Calu3 (cell line): ENCODE results near the gene ENC1. TPM values are rescaled to one million over a fixed set of nuclear protein-coding genes. Genes with fewer than 3 reads are reported as not detected.

Experiments
- BruUV-seq: library from RNA; stranded (reverse); fragments of 400-500 nt; replicated peaks from 2 replicates; lab custom pipeline; 2021; lab: Mats Ljungman, UMichigan
- CTCF ChIA-PET: fragments of 300-600 bp; sonication (Branson Sonifier 250); formaldehyde crosslinking; loops from one replicate; lab custom pipeline; 2022; ENCODE audit warnings: antibody characterized with exemption; lab: Charles Lee
- DNase-seq: peaks from one replicate; pipeline ENCODE4 v3.0.0; 2022
- H3K27ac Mint-ChIP-seq: one replicate; pipeline ENCODE4 v1.8.0; 2022; ENCODE audit warnings: mixed read lengths; ENCODE audit not compliant: unreplicated experiment
- H3K27me3 Mint-ChIP-seq: one replicate; pipeline ENCODE4 v1.8.0; 2022; ENCODE audit warnings: mixed read lengths; ENCODE audit not compliant: unreplicated experiment
- H3K36me3 Mint-ChIP-seq: one replicate; pipeline ENCODE4 v1.8.0; 2022; ENCODE audit warnings: mild to moderate bottlenecking, moderate library complexity, mixed read lengths; ENCODE audit not compliant: insufficient read depth, unreplicated experiment
- H3K4me1 Mint-ChIP-seq: one replicate; pipeline ENCODE4 v1.8.0; 2022; ENCODE audit warnings: mild to moderate bottlenecking, low read depth, mixed read lengths; ENCODE audit not compliant: unreplicated experiment
- H3K4me3 Mint-ChIP-seq: one replicate; pipeline ENCODE4 v1.8.0; 2022; ENCODE audit warnings: mild to moderate bottlenecking, low read depth, moderate library complexity, mixed read lengths; ENCODE audit not compliant: unreplicated experiment
- H3K9me3 Mint-ChIP-seq: one replicate; pipeline ENCODE4 v1.8.0; 2022; ENCODE audit warnings: low read depth, mixed read lengths; ENCODE audit not compliant: unreplicated experiment
- intact Hi-C: fragments of 100-400 bp; cut with micrococcal nuclease; formaldehyde crosslinking; loops from one replicate; pipeline ENCODE4 v1.10.0; 2022; ENCODE audit not compliant: unreplicated experiment
- total RNA-seq: library from RNA; stranded (reverse); gene quantifications from 2 replicates; pipeline ENCODE4 v1.2.3, GENCODE V29; 2022
- TF ChIP-seq, protein P1 (sequence below): fragments of 200-600 bp; IDR thresholded peaks from one replicate; pipeline ENCODE4 v1.8.0; 2022; ENCODE audit warnings: antibody characterized with exemption; ENCODE audit not compliant: unreplicated experiment

The ENC1 gene
- total RNA-seq, 1 experiment from 2014 or later, result 91.6 TPM

DNA sequence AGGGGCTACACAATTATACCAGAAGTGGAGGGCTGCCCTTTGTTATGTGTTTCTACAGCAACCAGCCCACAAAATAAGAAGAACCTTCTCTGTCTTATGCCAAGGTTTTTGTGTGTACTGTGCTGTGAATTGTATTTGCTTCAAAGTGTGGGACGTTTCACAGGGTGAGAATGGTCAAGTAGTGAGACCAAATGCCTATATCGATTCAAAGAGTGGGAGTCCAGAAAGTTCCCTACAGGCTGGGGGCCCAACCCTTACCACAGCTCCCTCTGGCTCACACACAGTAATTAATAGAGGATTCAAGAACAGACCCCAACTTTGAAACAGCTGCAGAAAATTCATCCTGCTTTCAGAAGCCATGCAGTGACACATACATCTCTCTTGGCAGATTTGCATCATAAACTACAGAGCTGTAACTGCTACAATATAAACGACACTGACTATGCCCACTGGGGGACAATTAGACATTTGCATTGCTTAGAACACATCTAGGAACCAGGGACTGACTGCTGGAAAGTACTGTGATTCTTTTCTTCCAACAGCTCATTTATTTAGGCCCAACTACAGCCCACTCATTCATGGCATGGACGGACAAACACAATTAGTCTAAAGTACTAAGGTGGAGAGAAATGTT is 12.8 kb downstream of the ENC1 start:
- Mint-ChIP-seq H3K4me3 (no peak overlapping the region), H3K27ac (no peak overlapping the region), H3K9me3 (no peaks in the 10 kb centered on the region), H3K27me3 (no peaks in the 10 kb centered on the region), H3K36me3 (peaks cover 55% of the 10 kb centered on the region), H3K4me1 (peaks cover 81% of the 10 kb centered on the region)
- CTCF ChIA-PET, result no interaction called here
- no peak for DNase-seq
- intact Hi-C loops, result no loop called here
- TF ChIP-seq, protein P1, sequence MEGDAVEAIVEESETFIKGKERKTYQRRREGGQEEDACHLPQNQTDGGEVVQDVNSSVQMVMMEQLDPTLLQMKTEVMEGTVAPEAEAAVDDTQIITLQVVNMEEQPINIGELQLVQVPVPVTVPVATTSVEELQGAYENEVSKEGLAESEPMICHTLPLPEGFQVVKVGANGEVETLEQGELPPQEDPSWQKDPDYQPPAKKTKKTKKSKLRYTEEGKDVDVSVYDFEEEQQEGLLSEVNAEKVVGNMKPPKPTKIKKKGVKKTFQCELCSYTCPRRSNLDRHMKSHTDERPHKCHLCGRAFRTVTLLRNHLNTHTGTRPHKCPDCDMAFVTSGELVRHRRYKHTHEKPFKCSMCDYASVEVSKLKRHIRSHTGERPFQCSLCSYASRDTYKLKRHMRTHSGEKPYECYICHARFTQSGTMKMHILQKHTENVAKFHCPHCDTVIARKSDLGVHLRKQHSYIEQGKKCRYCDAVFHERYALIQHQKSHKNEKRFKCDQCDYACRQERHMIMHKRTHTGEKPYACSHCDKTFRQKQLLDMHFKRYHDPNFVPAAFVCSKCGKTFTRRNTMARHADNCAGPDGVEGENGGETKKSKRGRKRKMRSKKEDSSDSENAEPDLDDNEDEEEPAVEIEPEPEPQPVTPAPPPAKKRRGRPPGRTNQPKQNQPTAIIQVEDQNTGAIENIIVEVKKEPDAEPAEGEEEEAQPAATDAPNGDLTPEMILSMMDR, result no peak
- no TSS peak for BruUV-seq

DNA sequence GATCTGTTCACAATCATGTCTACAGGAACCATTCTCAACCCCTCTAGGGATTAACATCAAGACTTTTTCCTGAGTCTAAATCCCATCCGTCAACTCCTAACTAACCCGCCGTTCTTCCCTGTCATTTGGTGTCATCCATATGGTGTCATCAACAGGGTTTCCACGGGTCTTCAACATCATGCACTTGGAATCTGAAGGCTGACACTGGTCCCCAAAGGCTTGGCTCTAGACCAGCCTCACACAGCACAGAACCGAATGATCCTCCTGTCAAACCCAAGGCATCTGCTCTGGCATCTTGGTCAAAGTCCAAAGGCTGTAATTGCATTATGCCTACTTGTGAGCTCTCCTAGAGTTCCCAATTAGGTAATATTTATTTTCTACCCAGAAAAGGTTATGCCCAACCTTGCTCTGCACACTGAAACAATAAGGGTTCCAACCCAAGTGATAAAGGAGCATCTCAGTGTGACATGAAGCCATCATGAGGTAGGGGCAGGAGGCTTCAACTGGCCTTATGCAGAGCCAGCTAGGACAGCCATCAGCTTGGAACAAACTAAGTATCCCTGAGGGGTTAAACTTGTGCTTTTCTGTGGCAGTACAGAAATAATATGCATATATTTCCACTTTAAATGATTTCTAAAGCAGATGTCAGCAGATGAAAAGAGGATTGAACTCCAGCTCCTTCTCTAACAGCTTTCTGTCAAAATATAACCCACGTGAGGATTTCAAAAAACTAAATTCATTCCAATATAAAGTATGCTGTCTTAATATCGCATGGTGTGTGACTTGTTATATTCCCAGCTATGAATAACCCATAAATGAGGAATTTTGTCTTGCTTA is 13.9 kb downstream of the ENC1 start:
- H3K27ac Mint-ChIP-seq, result peak overlapping the region; percentile 60
- H3K4me3 Mint-ChIP-seq, result no peak overlapping the region
- peaks cover 44% of the 10 kb centered on the region for H3K36me3 Mint-ChIP-seq
- H3K4me1 Mint-ChIP-seq, result peaks cover 80% of the 10 kb centered on the region
- H3K9me3 Mint-ChIP-seq, result no peaks in the 10 kb centered on the region
- no peak for DNase-seq
- TF ChIP-seq, protein P1, result no peak
- CTCF ChIA-PET, result interaction anchor here (2.1 kb wide), 1 partner anchor 202 kb away, joined by 4 read pairs; no protein-coding TSS in a partner anchor
- BruUV-seq, result no TSS peak
- intact Hi-C loops, result no loop called here
- no peaks in the 10 kb centered on the region for H3K27me3 Mint-ChIP-seq

DNA sequence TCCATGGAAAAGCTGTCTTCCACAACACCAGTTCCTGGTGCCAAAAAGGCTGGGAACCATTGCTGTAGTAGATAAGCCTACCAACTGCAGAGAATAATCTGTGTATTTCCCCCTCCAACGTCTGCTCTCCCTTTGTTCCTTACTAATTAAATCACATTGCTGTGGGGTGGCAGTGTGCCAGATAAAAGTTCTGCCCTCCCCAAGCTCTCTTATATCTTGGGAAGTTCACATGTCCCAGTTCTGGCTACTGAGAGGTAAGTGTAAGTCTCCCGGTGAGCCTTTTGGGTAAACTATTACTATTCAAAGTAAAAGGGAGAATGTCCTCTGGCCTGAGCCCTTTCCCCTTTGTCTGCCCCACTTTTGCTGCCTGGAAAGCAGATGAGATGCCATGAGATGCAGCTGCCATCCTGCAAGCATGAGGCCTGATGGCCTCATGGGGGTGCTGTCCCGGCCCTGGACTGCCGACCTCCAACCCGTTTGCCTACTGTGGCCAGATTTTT is 14.7 kb downstream of the ENC1 start:
- BruUV-seq, result no TSS peak
- TF ChIP-seq, protein P1, result no peak
- H3K4me3 Mint-ChIP-seq, result no peak overlapping the region
- H3K36me3 Mint-ChIP-seq, result peaks cover 36% of the 10 kb centered on the region
- peaks cover 72% of the 10 kb centered on the region for H3K4me1 Mint-ChIP-seq
- H3K27ac Mint-ChIP-seq, result peak overlapping the region; percentile 60
- intact Hi-C loops, result no loop called here
- DNase-seq, result peak; percentile 50
- no peaks in the 10 kb centered on the region for H3K27me3 Mint-ChIP-seq
- CTCF ChIA-PET, result interaction anchor here (2.1 kb wide), 1 partner anchor 201 kb away, joined by 4 read pairs; no protein-coding TSS in a partner anchor
- no peaks in the 10 kb centered on the region for H3K9me3 Mint-ChIP-seq

DNA sequence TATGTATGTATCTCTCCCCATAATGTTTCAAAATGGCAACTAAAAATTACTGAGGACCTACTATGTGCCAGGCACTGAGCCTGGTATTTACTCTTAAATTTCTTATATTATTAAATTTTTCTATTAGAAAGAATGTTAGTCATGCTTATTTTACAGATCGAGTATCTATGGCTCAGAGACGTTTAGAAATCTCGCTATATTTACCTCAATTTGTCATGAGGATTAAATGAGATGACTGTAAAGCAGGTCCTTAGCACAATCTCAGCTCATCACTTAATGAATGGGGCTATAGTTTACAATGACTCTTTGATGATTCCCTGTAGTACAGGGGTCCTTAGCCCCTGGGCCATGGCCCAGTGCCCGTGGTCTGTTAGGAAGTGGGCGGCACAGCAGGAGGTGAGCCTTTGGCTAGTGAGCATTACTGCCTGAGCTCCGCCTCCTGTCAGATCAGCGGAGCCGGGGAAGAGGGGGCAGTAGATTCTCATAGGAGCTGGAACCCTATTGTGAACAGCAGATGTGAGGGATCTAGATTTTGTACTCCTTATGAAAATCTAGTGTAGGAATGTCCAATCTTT is 15.5 kb downstream of the ENC1 start:
- no peak overlapping the region for H3K4me3 Mint-ChIP-seq
- intact Hi-C loops, result no loop called here
- H3K27me3 Mint-ChIP-seq, result no peaks in the 10 kb centered on the region
- no peaks in the 10 kb centered on the region for H3K9me3 Mint-ChIP-seq
- peaks cover 28% of the 10 kb centered on the region for H3K36me3 Mint-ChIP-seq
- H3K27ac Mint-ChIP-seq, result no peak overlapping the region
- CTCF ChIA-PET, result interaction anchor here (2.1 kb wide), 1 partner anchor 201 kb away, joined by 4 read pairs; no protein-coding TSS in a partner anchor
- TF ChIP-seq, protein P1, result no peak
- peaks cover 65% of the 10 kb centered on the region for H3K4me1 Mint-ChIP-seq
- BruUV-seq, result no TSS peak
- no peak for DNase-seq
